Stimulated activated CD4-positive, alpha-beta T cell treated with anti-CD3 and anti-CD28 coated beads, Interleukin-15, amount 100 ng/mL, for 1 hour (primary cell): ENCODE results near the gene ANKRD9.

Source experiments
- DNase-seq, 2 donors: peaks; one replicate each; pipeline ENCODE4 v3.0.0-alpha.2; 2020; ENCODE audit warnings: low read depth in 1 of 2, low spot score in 1 of 2

Gene ANKRD9

DNA sequence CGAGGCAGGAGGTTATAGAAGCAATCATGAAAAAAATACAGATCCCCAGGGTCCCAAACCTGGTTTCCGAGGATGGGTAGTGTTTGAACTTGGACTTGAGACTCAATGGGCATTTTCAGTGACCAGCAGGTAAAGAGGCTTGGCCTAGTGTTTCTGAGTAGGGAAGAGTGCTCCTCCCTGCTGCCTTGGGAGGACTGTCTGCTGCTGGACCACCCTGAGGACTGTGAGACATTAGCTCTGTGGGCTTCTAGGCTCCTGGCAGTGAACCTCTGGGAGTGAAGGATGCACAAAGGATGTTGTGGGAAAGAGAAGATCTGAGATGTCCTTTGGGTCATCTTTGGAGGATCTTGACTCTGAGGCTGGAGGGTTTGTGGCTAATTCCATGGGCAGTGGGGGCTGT, 30.5 kb downstream of the ANKRD9 start:
- DNase-seq, result no peak

DNA sequence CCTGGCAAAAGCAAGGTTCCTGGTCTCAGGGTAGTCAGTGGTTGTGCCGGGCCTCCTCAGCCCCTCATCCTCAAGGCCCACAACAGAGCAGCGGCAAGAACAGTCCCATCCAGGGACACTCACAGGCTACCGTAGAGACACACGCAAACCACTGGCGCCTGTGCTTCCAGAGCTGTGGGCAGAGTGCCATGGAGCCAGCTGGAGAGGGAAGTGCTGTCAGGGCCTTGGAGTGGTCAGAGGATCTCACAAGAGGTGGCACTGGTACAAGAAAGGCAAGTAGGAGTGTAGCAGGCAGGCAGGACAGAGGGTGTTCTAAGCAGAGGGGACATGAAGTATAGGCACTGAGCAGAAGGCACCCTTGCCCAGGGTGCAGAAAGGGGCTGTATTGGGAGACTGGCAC, 34.6 kb downstream of the ANKRD9 start:
- no peak for DNase-seq

DNA sequence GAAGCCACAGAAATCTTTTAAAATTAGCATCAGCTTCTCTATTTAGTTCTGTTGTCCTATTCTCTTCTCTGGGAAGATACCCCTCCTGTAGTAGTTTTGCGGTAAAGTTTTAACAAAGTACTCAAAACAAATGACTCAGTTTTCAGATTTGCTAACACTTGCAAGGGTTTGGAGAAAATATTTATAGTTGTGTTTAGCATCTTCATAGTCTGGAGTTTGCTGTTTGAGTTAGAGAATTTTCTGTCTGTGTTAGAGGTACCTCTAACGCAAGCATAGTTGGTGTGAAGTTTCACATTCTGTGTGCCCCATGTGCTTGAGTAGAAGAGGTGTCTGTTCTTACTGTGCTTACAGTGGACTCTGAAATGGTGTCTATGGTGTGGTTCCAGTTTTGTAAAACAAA, 36.0 kb downstream of the ANKRD9 start:
- no peak for DNase-seq

DNA sequence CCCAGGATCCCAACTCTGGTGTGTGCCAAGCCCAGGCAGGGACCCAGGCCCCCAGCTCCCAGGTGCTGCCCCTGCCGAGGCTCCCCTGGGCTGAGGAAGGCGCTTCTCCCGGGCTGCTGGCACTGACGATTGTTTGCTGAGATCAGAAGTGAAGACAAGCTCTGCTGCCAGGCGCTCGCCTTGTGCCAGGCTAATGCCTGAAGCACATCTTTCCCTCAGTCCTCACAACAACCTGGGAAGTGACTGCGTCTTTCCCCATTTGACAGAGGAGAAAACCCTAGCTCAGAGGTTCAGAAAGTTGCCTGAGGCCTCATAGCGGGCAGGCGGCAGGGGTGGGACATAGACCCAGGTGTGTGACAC, 36.8 kb downstream of the ANKRD9 start:
- DNase-seq, result no peak

DNA sequence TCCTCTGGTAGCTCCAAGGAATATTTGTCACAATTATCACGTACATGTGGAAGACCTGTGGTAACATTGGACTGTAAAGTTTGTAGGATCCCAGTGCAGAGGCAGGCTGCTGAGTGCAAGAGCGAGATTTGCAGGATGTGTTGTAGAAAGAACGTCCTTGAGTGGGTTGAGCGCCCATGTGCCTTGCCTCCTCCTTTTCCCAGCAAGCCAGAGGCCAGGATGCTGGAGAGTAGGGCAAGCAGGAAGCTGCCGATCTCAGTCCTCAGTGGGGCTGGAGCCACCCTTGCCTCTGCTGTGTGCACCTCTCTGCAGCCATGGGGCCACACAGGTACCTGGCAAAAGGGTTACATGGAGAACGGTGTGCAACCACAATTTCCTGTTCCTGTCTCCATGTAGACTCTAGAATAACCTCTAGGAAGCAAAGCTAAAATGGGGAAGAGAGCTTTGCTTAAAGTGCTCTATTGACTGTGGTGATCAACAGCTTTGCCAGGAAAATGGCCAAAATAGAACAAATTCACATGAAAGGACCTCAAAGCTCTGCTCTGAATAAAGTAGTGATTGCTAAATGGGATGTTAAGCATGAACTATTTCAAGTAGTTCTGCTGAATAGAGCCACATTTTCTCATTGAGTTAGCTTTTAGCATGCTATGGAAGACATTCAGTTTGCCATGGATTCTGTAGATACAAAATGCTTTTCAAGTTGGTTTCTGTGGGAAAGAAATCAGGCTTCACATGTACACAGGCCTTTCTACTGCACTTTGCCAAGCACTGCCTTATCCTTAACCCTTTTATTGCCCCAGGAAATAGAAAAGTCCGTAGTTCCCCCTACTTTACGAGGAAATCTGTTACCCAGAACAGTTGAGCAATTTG, 37.4 kb downstream of the ANKRD9 start:
- no peak for DNase-seq

DNA sequence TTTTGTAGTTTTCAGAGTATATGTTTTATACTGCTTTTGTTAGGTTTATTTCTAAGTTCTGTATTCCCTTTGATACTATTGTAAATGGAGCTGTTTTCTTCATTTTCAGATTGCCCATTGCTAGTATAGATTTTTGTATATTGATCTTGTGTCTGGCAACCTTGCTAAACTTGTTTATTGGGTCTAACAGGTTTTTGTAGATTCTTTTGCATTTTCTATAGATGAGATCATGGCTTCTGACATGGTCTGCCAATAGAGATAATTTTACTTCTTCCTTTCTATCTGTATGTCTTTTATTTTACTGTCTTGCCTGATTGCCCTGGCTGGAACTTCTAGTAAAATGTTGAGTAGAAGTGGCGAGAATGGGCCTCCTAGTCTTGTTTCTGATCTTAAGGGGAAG, 40.3 kb downstream of the ANKRD9 start:
- no peak for DNase-seq

DNA sequence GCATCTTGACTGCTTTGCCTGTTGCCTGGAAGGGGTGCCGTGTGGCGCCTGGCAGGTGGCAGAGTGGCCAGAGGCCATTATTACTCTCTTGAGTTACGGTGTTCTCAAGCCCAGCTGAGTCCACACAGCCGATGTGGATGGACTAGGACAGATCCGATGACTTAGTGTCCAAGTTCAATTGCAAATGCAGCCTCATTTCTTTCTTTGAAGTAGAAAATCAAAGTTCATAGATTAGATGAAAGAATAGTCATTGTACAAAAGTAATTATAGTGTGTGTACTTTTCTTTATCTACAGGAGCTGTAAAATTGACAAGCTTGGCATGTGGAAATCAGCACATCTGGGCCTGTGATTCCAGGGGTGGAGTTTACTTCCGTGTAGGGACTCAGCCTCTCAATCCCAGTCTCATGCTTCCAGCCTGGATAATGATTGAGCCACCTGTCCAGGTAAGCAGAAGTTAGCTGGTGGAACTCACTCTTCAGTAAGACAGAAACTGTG, 44.7 kb downstream of the ANKRD9 start:
- no peak for DNase-seq

DNA sequence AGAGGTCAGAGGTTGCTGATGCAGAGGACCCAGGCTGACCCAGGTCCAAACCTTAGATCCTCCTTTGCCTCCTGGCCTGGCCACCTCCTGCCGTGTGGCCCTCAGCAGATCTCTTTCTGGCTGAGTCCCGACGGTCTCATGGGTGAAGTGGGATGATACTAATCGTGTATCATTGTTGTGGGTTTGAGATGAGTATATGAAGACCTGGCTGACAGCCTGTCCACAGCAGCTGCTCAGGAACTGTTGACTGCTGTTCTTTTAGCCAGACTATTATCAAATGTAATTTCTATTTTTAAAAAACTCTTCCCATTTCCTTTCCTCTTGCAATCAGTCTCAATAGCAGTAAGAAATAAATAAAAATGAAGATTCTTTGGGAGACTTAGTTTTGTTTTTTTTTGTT, 45.6 kb downstream of the ANKRD9 start:
- no peak for DNase-seq

DNA sequence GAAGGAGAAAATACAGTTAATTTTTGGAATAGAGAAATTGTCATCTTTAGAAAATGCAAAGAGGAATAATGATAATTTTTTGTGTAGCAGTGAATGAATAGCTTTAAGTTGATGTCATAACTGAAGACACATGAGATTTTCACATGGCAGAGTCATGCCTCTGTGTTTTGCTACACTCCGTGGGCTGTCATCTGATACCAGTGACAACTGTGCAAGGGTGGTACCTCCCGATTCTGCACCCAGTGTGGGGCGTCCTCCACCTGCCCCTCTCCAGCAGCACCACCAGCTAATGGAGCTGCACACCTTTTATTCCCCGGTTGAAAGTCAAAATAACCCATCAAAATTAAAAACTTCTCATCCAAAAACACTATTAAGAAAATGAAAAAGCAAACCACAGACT, 47.2 kb downstream of the ANKRD9 start:
- DNase-seq, result no peak

DNA sequence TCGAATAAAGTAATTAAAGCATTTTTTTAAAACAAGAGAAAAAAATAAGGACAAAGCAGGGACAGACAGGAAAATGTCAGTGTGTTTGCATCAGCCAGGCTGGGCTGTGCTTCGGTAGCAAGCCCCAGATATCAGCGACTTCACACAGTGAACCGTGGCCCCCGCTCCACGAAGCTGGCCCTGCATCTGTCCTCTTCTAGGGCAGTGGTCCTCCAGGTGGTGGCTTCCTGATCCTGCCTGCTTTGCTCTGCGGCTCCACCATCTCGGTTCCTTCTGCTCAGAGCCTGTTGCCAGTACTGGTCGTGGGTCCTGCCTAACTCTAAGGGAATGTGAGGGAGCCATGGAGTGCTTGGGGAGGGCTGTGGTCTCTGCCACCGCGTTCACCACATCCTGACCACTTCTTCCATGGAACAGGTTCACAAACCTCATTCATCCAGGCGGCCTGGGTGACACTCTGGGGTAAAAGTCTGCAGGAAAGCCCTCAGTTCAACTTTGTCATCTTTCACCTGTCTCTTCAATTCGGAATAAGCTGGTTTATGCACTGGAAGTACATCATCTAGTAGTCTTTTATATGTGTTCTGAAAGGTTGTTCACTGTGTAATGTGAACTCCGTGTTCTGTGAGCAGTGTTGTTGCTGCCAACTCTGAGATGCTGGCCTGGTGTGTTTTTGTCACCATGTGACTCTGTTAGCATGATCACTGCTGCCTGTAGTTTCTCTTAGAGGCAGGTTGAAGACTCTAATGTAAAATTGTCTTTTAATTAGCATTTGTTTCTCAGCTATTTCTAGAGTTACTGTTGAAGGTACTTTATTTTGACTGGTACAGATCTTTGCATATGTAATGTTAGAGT, 47.9 kb downstream of the ANKRD9 start:
- DNase-seq, result no peak

DNA sequence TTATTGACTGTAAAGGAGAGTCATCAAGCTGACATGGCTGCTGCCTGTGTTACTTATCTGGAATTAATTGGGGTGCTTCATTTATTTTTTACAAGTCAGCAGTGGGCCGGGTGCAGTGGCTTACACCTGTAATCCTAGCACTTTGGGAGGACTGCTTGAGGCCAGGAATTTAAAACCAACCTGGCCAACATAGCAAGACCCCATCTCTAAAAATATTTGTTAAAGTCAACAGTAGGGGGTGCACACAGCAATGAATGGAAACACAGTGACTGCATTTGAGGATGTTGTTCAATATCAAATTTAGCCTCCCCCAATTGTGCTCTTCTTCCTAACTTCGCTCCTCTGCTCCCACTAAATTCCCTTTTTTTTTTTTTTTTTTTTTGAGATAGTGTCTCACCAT, 52.1 kb downstream of the ANKRD9 start:
- DNase-seq, result no peak

DNA sequence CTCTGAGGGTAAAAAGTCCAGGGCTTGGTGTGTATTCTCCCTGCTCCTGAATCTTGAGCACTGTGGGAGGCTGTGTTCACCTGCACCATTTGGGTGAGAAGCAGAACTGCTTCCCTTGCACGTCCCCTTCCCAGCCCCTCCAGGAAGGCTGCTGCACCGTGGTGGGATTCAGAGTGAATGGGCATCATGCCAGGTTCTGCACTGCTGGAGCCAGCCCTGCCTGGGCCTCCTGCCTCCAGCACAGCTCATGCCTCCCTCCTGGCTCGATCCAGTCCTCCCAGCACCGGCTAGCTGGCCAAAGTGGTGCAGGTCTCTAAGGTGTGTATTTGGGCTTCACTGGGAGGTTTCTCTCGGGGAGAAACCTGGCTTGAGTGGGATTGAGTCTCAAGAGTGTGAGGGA, 54.9 kb downstream of the ANKRD9 start:
- DNase-seq, result no peak

DNA sequence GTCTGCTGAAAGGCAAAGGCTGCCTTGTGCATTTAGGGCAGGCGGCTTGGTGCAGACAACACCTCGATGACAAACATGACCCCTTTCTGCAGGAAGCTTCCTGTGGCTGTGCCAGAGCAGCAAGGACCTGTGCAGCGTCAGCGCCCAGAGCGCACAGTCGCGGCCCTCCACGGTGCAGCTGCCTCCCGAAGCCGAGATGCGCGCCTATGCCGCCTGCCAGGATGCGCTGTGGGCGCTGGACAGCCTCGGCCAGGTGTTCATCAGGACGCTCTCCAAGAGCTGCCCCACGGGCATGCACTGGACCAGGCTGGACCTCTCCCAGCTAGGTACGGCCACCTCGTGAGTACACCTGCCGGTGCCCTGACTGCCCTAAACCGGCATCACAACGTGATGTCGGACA, 57.3 kb downstream of the ANKRD9 start:
- DNase-seq, result no peak
